Astrocyte of the spinal cord (primary cell): ENCODE data around the gene PCBP3.

ENCODE experiments used
- DNase-seq: peaks from one replicate; pipeline ENCODE4 v3.0.0; 2011; ENCODE audit warnings: low read depth, low spot score
- H3K4me3 ChIP-seq: 2 replicates; pipeline ENCODE4 v1.5.1; 2011; ENCODE audit warnings: low read depth, mild to moderate bottlenecking, low read length, moderate library complexity
- CTCF ChIP-seq: IDR thresholded peaks from 2 replicates; pipeline ENCODE4 v1.5.1; 2012; ENCODE audit warnings: low read depth, mild to moderate bottlenecking, low read length, inconsistent platforms
- in situ Hi-C: cut with HindIII; loops from 2 replicates; pipeline ENCODE4 v1.10.0; 2017; ENCODE audit warnings: low sequenced_read_pairs

PCBP3 gene

GRCh38 chr21:45724345-45724961 lies 80.9 kb downstream of the PCBP3 start:
- no peak for DNase-seq
- in situ Hi-C loops: no loop called here
- no peak for TF ChIP-seq CTCF
- no peak overlapping the region for H3K4me3 ChIP-seq

GRCh38 chr21:45724994-45725843 lies 81.7 kb downstream of the PCBP3 start:
- in situ Hi-C loops: no loop called here
- no peak for DNase-seq
- H3K4me3 ChIP-seq: no peak overlapping the region
- TF ChIP-seq CTCF: no peak

GRCh38 chr21:45725844-45726200 lies 82.3 kb downstream of the PCBP3 start:
- no peak for DNase-seq
- in situ Hi-C loops: no loop called here
- H3K4me3 ChIP-seq: no peak overlapping the region
- no peak for TF ChIP-seq CTCF

- TF ChIP-seq CTCF: no peak
- H3K4me3 ChIP-seq: no peak overlapping the region
- in situ Hi-C loops: no loop called here
- no peak for DNase-seq
These were observed 82.9 kb downstream of the PCBP3 start for GRCh38 chr21:45726438-45726837.

GRCh38 chr21:45727390-45727789 lies 83.9 kb downstream of the PCBP3 start:
- in situ Hi-C loops: no loop called here
- TF ChIP-seq CTCF: no peak

GRCh38 chr21:45735259-45736000 lies 91.9 kb downstream of the PCBP3 start:
- no peak for TF ChIP-seq CTCF
- H3K4me3 ChIP-seq: no peak overlapping the region
- DNase-seq: no peak
- in situ Hi-C loops: no loop called here

More at GRCh38 chr21:45727390-45727789, 83.9 kb downstream of the PCBP3 start:
- no peak overlapping the region for H3K4me3 ChIP-seq
- no peak for DNase-seq
